ENCODE data around the gene MAPK4.

- no peak for TF ChIP-seq GATA2 (IDR thresholded peaks at IDR 0.05; ENCODE audit: low read depth, low read length)
- no peak for TF ChIP-seq GATA3 (IDR thresholded peaks at IDR 0.05; ENCODE audit: low read depth, low read length)
Measured at GRCh38 chr18:50724751-50725151, 164.9 kb downstream of the MAPK4 start.

Measured in SH-SY5Y (cell line).